ENCODE measurements around the gene C3. TPM values are rescaled to one million over a fixed set of nuclear protein-coding genes. Genes with fewer than 3 reads are reported as not detected.

The C3 gene
- total RNA-seq: 0.15 and 0.32 TPM in 2 replicates

DNA sequence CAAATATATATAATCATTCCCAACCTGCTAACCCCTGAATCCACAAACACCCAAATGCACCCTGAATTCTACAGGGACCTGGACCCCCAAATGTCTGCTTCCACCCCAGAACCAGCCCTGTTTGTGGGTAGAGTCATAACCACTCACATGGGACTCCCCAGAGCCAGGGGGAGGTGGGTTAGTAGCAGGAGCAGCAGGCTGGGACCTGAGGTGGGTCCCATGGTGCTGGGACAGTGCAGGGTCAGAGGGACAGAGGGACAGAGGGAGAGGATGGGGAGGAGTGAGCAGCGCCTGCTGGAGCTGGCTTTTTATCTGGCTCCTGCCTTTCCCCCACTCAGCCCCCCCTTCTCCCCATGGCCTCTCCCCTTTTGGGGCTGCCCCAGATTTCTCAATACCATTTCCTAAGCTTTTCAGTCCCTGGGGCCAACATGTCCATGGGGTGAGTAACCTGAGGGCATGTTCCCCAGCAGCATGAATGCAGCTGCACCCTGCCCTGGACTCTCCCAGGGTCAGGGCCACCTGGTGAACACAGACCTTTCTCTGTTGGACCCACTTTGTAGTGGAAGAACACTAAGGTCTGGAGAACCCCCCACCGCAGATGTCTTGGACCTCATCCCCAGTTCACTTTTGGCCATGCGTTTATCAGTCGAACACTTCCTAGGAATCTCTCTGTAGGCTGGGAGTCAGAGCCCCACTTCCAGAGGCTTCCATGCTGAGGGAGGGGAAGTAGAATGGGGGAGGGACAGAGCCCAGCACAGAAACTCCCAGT is at the start of gene C3:
Gene C3, minus strand, starts transcription at position 282 of the 769 bp plus-strand sequence. Its CDS starts 61 bp downstream, at position 221.

DNA sequence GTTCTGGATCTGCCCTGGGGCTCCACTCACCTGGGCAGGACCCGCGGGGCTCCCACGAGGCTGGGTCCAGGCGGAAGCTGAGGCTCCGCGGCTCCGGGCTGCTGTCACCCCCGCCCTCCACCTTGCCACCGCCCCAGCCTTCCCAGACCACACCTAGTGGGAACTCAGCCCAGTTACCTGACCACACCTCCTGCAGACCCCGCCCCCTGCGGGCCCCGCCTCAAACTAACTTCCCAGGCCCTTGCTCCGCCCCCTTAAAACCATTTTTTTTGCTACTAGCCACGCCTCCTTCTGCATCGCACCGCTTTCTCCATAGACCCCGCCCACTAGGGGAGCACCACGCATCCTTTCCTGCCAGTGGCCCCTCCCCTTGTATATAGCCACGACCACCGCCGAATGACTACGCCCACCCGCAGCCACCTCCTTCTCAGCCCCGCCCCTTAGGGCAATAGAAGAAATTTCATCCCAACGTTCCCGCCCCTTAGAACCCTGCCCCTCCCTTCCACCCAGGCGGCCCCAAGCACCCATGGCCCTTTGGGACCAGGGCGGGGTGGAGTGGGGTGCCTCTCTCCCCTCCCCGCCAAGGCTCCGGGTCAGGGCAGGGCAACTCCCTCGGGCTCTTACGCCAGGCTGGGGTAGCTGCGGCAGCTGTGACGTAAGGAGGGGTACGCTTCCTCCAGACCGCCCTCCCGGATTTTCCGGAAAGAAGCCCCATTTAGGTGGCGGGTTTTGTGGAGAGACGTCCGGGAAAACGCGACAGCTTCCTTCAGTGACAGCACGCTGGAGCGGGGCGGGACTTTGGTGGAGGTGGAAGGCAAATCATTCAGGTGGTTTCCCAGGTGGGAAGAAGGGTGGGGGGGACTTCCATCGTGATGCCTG is 47.1 kb upstream of the C3 start, which contains the start of gene SH2D3A:
Gene SH2D3A, minus strand, starts transcription at position 79 of the 879 bp plus-strand sequence. CDS start 3,687 bp downstream, outside the sequence.

DNA sequence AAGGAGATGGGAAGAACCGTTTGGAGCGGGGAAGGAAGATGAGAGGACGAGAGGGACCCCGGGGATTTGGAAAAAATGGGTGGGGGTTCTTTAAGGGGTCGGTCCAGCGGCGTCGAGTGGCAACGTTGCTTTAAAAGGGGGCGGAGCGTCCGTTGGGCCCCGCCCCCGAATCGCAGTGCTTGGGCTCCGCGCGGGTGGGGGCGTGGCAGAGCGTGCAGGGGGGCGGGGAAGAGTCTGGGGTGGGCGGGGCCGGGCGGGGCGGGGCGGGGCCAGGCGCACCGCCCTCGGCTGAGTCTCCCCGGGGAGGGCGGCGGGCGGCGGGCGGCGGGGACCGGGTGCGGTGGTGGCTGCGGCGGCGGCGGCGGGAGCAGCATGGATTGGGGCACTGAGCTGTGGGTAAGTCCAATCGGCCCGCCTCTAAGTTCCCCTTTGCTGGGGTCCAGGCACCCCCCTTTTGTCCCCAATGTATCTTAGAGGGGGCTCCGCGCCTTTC is 19.0 kb upstream of the C3 start, which contains the start of gene TRIP10:
Gene TRIP10, plus strand, starts transcription at position 291 of the 493 bp plus-strand sequence. Its CDS starts 82 bp downstream, at position 373.

DNA sequence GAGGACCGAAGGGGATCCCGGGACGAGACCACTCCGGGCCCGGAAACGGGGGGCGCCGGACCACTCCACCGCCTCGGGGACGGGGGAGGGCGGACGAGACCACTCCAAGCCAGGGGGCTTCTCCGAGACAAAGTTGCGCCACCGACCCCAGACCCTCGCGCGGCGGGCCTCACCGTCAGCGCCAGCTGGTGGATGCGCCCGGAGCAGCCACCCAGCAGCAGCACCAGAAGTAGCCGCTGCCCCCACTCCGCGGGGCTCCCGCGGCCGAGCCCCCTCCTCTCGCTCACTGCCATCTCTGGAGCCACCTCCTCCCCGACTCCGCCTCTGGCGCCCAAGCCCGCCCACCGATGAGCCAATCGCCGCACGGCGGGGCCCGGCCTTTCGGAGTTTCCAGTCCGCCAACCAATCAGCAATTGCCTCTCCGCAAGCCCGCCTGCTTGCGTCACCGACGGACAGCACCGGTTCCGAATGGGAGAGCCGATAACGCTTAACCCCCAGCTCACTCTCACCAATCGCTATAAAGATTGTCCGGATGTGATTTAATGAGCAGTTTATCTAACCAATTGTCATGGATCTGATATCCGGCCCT is 16.9 kb upstream of the C3 start, which contains the start of gene GPR108:
Gene GPR108, minus strand, starts transcription at position 297 of the 589 bp plus-strand sequence. Its CDS starts 4 bp downstream, at position 293.

Other genes with a start within 250 kb of the C3 start
- gene DENND1C, start 238.9 kb downstream of the C3 start, total RNA-seq: not detected in 2 replicates
- gene TUBB4A, start 218.3 kb downstream of the C3 start, total RNA-seq: not detected in 2 replicates
- gene TNFSF9, start 189.6 kb downstream of the C3 start, total RNA-seq: 0.30 and 0.65 TPM in 2 replicates
- not detected in 2 replicates for gene CD70, start 129.5 kb downstream of the C3 start, total RNA-seq
- not detected in 2 replicates for gene TNFSF14, start 50.5 kb downstream of the C3 start, total RNA-seq
- gene GPR108, start 16.9 kb upstream of the C3 start, total RNA-seq: 35.7 and 40.6 TPM in 2 replicates
- 43.9 and 48.0 TPM in 2 replicates for gene TRIP10, start 19.0 kb upstream of the C3 start, total RNA-seq
- gene SH2D3A, start 46.8 kb upstream of the C3 start, total RNA-seq: 0.61 TPM in 1 of 2 replicates, not detected in the other
- gene VAV1, start 52.1 kb upstream of the C3 start, total RNA-seq: not detected in 2 replicates
- gene ADGRE1, start 166.9 kb upstream of the C3 start, total RNA-seq: not detected in 2 replicates